ENCODE results near the gene TNP1. TPM values are rescaled to one million over a fixed set of nuclear protein-coding genes. Genes with fewer than 3 reads are reported as not detected.

The TNP1 gene
- total RNA-seq, 4 donors from 2014 or later: not detected

DNA sequence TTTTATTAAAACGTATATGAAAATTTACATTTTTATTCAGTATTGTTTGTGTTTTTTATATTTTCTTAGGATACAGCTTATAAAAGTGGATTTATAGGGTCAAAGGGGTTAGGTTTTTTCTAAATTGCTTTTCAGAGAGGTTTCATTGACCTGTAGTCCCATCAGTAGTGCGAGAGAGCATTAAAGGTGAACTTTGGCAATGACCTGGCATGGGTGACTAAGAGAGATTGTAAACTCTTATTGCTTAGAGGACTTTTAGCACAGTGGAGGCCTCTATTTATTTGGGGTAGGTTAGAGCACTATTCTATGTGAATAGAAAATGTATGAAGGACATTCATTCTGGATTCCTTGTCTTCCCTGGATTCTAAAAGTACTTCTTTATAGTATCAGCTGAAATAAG, 16.0 kb upstream of the TNP1 start:
- DNase-seq (ENCODE audit: low spot score) (no peak), ATAC-seq (ENCODE audit: low FRiP score) (no peak)
- TF ChIP-seq, protein P1, sequence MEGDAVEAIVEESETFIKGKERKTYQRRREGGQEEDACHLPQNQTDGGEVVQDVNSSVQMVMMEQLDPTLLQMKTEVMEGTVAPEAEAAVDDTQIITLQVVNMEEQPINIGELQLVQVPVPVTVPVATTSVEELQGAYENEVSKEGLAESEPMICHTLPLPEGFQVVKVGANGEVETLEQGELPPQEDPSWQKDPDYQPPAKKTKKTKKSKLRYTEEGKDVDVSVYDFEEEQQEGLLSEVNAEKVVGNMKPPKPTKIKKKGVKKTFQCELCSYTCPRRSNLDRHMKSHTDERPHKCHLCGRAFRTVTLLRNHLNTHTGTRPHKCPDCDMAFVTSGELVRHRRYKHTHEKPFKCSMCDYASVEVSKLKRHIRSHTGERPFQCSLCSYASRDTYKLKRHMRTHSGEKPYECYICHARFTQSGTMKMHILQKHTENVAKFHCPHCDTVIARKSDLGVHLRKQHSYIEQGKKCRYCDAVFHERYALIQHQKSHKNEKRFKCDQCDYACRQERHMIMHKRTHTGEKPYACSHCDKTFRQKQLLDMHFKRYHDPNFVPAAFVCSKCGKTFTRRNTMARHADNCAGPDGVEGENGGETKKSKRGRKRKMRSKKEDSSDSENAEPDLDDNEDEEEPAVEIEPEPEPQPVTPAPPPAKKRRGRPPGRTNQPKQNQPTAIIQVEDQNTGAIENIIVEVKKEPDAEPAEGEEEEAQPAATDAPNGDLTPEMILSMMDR (IDR thresholded peaks at IDR 0.05): no peak

- DNase-seq (ENCODE audit: low spot score): no peak
- no peak for ATAC-seq (ENCODE audit: low FRiP score)
- TF ChIP-seq, protein P1 (IDR thresholded peaks at IDR 0.05): no peak
Measured at GRCh38 chr2:216873573-216873972, 13.7 kb upstream of the TNP1 start.

DNA sequence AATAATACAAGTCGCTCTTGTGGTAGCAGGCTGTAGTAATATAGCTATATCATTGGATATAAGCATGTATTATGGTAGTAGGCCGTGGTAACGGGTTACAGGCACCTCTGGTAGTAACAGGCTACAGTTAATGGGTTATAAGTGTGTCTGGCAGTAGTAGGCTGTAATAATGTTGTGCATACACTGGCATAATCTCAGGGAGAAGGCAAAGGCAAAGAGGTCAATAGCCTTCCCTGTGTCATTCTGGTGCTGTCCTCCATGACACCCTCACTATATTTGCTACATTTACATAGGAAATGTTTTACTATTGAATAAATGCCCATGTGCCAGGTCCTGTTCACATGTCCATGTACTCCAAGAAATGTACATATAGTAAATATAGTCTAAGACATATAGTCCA, 12.8 kb upstream of the TNP1 start:
- TF ChIP-seq, protein P1 (IDR thresholded peaks at IDR 0.05): no peak

GRCh38 chr2:216872040-216872439, 12.2 kb upstream of the TNP1 start:
- no peak for ATAC-seq (ENCODE audit: low FRiP score)
- no peak for DNase-seq (ENCODE audit: low spot score)
- TF ChIP-seq, protein P1 (IDR thresholded peaks at IDR 0.05): no peak

More for the DNA sequence above, 12.8 kb upstream of the TNP1 start:
- DNase-seq (ENCODE audit: low spot score) (no peak), ATAC-seq (ENCODE audit: low FRiP score) (no peak)

- DNase-seq (ENCODE audit: low spot score) (no peak), ATAC-seq (ENCODE audit: low FRiP score) (no peak)
- TF ChIP-seq, protein P1 (IDR thresholded peaks at IDR 0.05): no peak
Measured at GRCh38 chr2:216871333-216871934, 11.6 kb upstream of the TNP1 start.

- no peak for DNase-seq (ENCODE audit: low spot score)
- ATAC-seq (ENCODE audit: low FRiP score): no peak
- TF ChIP-seq, protein P1 (IDR thresholded peaks at IDR 0.05): no peak
Measured at GRCh38 chr2:216870508-216871332, 10.9 kb upstream of the TNP1 start.

All from omental fat pad (tissue), 4 donors.